ENCODE data around the gene KCTD11. TPM values are rescaled to one million over a fixed set of nuclear protein-coding genes. Genes with fewer than 3 reads are reported as not detected.
"Not testable (repeated sequence)": the region's sequence is repeated elsewhere in the genome, so short reads cannot be mapped to it uniquely, and the experiment has no call there.

The KCTD11 gene
- total and polyA plus RNA-seq, 8 donors: 3.4 to 7.2 (median 5.3) TPM

- intact Hi-C loops (cut with DNase I): no loop called here
- H3K27ac ChIP-seq: no peak within 1 kb of the TSS
- 48 to 52% methylated on average over 16 to 17 of the region's 17 CpGs for WGBS, 2 donors
Observed at GRCh38 chr17:7336240-7337175, 15.5 kb upstream of the KCTD11 start, which contains the start of gene ACAP1. Gene ACAP1, plus strand, starts transcription at chr17:7336529. Its CDS starts 206 bp downstream, at chr17:7336735.

GRCh38 chr17:7337600-7337999, 14.4 kb upstream of the KCTD11 start:
- H3K27ac ChIP-seq; ATAC-seq; FAIRE-seq; DNase-seq; intact Hi-C loops (cut with DNase I); H3K4me1 ChIP-seq; H3K9me3 ChIP-seq; H3K27me3 ChIP-seq; H3K36me3 ChIP-seq: not testable (repeated sequence)
- peak overlapping the region in 1 of 4 donors; percentile 12 for H3K4me3 ChIP-seq
- WGBS, 2 donors: 67 to 81% methylated on average over 7 of the region's 7 CpGs

More at GRCh38 chr17:7336240-7337175, 15.5 kb upstream of the KCTD11 start, which contains the start of gene ACAP1:
- Histone ChIP-seq H3K36me3 (no peaks in the 10 kb centered on the region), H3K4me3 (peak within 1 kb of the TSS in 1 of 4 donors; percentile 12), H3K9me3 (no peaks in the 10 kb centered on the region), H3K27me3 (no peaks in the 10 kb centered on the region), H3K4me1 (no peaks in the 10 kb centered on the region)
- ATAC-seq (peak in 3 of 4 donors; percentile 51 to 61 (median 58)), FAIRE-seq (no peak), DNase-seq (peak in 1 of 6 donors; percentile 20)
- no peak for TF ChIP-seq CTCF (IDR thresholded peaks at IDR 0.05)

GRCh38 chr17:7340179-7340578, 11.8 kb upstream of the KCTD11 start:
- DNase-seq: no peak
- Histone ChIP-seq H3K4me1 (no peaks in the 10 kb centered on the region), H3K4me3 (no peak overlapping the region), H3K36me3 (no peaks in the 10 kb centered on the region), H3K9me3 (no peaks in the 10 kb centered on the region), H3K27me3 (no peaks in the 10 kb centered on the region), H3K27ac (no peak overlapping the region)
- FAIRE-seq: no peak
- ATAC-seq: no peak
- intact Hi-C loops (cut with DNase I): no loop called here
- 36 to 43% methylated on average over 2 of the region's 2 CpGs for WGBS, 2 donors
- TF ChIP-seq CTCF (IDR thresholded peaks at IDR 0.05): no peak

- DNase-seq (no peak), ATAC-seq (no peak), FAIRE-seq (no peak)
- no peaks in the 10 kb centered on the region for H3K36me3 ChIP-seq
- no peaks in the 10 kb centered on the region for H3K27me3 ChIP-seq
- no peak overlapping the region for H3K27ac ChIP-seq
- no peaks in the 10 kb centered on the region for H3K4me1 ChIP-seq
- H3K9me3 ChIP-seq: no peaks in the 10 kb centered on the region
- no peak overlapping the region for H3K4me3 ChIP-seq
- 73 to 84% methylated on average over 11 to 13 of the region's 13 CpGs for WGBS, 2 donors
- no peak for TF ChIP-seq CTCF (IDR thresholded peaks at IDR 0.05)
- intact Hi-C loops (cut with DNase I): no loop called here
Observed at GRCh38 chr17:7341842-7342241, 10.1 kb upstream of the KCTD11 start.

GRCh38 chr17:7343250-7343649, 8.7 kb upstream of the KCTD11 start:
- H3K4me1 ChIP-seq: no peaks in the 10 kb centered on the region
- DNase-seq: no peak
- no peaks in the 10 kb centered on the region for H3K9me3 ChIP-seq
- intact Hi-C loops (cut with DNase I): no loop called here
- no peak for ATAC-seq
- no peak overlapping the region for H3K27ac ChIP-seq
- no peaks in the 10 kb centered on the region for H3K27me3 ChIP-seq
- no peak overlapping the region for H3K4me3 ChIP-seq
- no peak for TF ChIP-seq CTCF (IDR thresholded peaks at IDR 0.05)
- 38 to 51% methylated on average over 15 of the region's 15 CpGs for WGBS, 2 donors
- H3K36me3 ChIP-seq: no peaks in the 10 kb centered on the region
- no peak for FAIRE-seq
